GM12865 (cell line): ENCODE measurements around the gene DCAF4.

Experiments used
- DNase-seq: peaks from one replicate; pipeline ENCODE4 v3.0.0; 2010; ENCODE audit warnings: low read depth
- H3K4me3 ChIP-seq: 2 replicates; pipeline ENCODE4 v1.5.1; 2011; ENCODE audit warnings: mild to moderate bottlenecking, low read depth, low read length, control low read depth
- TF ChIP-seq, protein P1 (sequence below): IDR thresholded peaks from 2 replicates; pipeline ENCODE4 v1.5.1; 2011; ENCODE audit warnings: low read length, control low read depth, low read depth, inconsistent platforms; ENCODE audit not compliant: insufficient read depth; ENCODE audit errors: missing control alignments

DCAF4 gene

DNA sequence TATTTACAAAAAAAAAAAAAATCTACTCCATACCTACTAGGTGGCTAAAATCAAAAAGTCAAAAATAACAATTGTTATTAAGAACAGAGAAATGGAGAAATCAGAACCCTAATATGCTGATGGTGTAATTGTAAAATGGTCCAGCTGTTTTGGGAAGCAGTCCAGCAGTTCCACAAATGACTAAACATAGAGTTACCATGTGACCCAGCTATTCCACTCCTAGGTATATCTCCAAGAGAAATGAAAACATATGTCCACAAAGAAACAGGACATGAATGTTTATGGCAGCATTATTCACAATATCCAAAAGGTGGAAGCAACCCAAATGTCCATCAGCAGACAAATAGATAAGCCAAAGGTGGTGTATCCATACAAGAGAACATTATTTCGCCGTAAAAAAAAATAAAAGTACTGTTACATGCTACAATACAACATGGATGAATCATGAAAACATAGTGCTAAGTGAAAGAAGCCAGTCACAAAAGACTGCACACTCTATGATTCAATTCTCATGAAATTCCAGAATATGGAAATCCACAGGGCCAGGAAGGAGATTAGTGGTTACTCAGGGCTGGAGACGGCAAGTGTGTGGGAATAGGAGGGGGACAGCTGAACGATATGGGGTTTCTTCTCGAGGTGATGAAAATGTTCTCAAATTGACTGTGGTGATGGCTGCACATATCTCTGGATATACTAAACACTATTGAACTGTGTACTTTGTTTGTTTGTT, 23.3 kb upstream of the DCAF4 start:
- DNase-seq, result no peak
- no peak overlapping the region for H3K4me3 ChIP-seq
- TF ChIP-seq, protein P1, sequence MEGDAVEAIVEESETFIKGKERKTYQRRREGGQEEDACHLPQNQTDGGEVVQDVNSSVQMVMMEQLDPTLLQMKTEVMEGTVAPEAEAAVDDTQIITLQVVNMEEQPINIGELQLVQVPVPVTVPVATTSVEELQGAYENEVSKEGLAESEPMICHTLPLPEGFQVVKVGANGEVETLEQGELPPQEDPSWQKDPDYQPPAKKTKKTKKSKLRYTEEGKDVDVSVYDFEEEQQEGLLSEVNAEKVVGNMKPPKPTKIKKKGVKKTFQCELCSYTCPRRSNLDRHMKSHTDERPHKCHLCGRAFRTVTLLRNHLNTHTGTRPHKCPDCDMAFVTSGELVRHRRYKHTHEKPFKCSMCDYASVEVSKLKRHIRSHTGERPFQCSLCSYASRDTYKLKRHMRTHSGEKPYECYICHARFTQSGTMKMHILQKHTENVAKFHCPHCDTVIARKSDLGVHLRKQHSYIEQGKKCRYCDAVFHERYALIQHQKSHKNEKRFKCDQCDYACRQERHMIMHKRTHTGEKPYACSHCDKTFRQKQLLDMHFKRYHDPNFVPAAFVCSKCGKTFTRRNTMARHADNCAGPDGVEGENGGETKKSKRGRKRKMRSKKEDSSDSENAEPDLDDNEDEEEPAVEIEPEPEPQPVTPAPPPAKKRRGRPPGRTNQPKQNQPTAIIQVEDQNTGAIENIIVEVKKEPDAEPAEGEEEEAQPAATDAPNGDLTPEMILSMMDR, result no peak

DNA sequence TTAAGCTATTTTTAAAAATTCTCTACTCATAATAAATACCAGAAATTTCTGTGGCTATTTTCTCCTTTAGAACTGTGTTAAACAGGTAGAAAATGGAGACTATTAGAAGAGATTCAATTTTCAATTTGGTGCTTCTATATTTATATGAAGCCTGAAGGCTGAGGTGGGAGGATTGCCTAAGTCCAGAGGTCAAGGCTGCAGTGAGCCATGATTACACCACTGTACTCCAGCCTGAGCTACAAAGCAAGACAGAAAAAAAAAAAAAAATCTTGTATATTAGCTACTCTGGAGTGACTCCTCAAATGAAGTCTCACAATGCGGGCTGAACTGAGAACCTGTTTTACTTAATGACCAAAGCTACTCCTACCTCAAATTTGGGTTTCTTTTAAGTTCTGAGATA, 22.5 kb upstream of the DCAF4 start:
- H3K4me3 ChIP-seq, result no peak overlapping the region
- TF ChIP-seq, protein P1, result no peak
- no peak for DNase-seq

DNA sequence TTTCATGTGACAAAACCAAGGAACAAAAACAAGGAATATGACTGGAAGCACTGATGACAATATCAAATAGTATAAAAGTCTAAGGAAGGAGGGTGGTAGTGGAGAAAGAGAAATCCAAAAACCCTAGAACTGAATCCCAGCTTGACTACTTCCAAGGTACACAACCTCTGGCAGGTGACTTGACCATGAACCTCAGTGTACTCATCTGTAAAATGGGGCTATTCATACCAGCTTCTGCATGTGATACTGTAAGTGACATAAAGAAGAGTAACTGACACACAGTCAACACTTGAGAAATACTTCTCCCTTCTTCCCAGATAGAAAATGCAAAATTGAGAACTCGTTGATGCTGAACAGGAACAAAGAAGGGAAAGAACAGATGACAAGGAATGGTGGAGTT, 22.0 kb upstream of the DCAF4 start:
- TF ChIP-seq, protein P1, result no peak

DNA sequence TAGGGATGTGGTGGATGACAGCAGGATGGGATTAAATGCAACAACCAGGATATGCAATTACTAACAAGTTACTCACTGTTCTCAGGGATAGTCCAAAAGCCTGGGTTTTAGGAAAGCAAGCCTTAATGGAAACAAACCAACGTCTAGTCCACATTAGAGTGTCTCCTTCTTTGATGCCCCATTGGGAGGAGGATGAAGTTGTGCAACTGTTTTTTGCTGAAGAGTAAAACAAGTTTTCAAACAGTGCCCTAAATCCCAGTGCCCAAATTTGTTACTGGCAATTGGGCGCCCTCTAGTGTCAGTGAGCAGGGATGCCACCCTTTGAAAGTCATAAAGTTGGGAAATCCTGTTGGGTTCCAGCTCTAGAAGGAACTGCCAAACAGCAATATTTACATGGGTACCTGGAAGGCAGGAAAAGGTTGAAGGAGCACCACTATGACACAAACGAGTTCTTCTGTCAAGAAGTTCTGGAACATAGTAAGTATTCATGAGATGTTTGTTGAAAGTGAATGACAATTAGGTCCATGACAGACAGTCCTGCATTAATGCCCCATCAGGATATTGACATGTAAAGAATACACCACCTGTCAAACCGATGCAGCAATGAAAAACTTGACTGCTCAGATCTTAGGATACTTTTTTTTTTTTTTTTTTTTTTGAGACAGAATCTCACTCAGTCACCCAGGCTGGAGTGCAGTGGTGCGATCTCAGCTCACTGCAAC, 21.3 kb upstream of the DCAF4 start:
- peak; percentile 73 for DNase-seq
- H3K4me3 ChIP-seq, result no peak overlapping the region
- TF ChIP-seq, protein P1, result peak; percentile 94

More for the DNA sequence above, 22.0 kb upstream of the DCAF4 start:
- no peak overlapping the region for H3K4me3 ChIP-seq
- DNase-seq, result no peak

- no peak overlapping the region for H3K4me3 ChIP-seq
- DNase-seq, result no peak
- TF ChIP-seq, protein P1, result no peak
These were observed 19.9 kb upstream of the DCAF4 start for GRCh38 chr14:72906316-72906715.

GRCh38 chr14:72906879-72907278, 19.4 kb upstream of the DCAF4 start:
- DNase-seq, result peak; percentile 47
- TF ChIP-seq, protein P1, result no peak
- no peak overlapping the region for H3K4me3 ChIP-seq
